ENCODE data around the gene ABLIM2.

Gene ABLIM2

DNA sequence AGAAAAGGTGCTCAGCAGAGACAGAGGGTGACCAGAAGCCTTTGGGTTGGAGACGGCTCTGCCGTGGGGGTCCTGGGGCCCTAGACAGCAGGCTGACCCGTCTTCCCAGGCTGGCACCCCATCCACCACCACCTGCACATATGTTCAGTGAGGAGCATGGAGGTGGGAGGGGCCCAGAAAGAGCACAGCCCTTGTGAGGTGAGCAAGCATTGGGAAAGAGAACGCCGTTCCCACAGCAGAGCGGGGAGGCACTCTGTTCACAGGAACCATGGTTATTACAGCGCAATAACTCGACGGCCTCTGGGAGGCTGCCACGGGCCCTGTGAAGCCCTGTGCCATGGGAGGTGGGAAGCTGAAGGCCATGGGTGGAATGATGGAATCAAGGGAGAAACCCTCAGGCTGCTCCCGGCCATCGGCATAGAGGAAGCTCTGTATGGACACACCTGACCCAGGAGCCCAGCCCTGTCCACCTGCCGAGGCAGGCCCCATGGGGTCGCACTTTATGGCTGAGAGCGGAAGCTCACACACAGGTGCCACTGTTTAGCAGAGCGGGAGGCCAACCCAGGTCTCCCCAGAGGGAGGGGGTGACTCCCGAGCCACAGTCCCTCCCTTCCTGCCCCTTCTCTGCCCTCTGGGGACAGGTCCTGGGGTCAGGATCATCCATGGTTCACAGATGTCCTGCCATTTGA is 125.4 kb downstream of the ABLIM2 start:
- TF ChIP-seq EZH2phosphoT487 (conservative IDR thresholded peaks at IDR 0.05; ENCODE audit: low read length) (no peak), CTCF (IDR thresholded peaks at IDR 0.05; ENCODE audit: insufficient read depth, low read length, poor library complexity, severe bottlenecking) (no peak)
- H3K27ac ChIP-seq (ENCODE audit: low read depth, low read length), result no peak overlapping the region
- H3F3A ChIP-seq (ENCODE audit: insufficient read depth), result no peaks in the 10 kb centered on the region
- H3K36me3 ChIP-seq (ENCODE audit: low read length), result no peaks in the 10 kb centered on the region
- H3K9ac ChIP-seq (ENCODE audit: low read length), result no peak overlapping the region
- H3K4me3 ChIP-seq (ENCODE audit: insufficient read depth, low read length, poor library complexity, severe bottlenecking), result no peak overlapping the region
- no peaks in the 10 kb centered on the region for H3K27me3 ChIP-seq (ENCODE audit: low read length)
- H3K79me2 ChIP-seq (ENCODE audit: insufficient read depth, low read length), result no peaks in the 10 kb centered on the region
- H4K20me1 ChIP-seq (ENCODE audit: low read depth, low read length), result no peaks in the 10 kb centered on the region
- no peak overlapping the region for H3K4me2 ChIP-seq (ENCODE audit: low read depth, low read length, poor library complexity, severe bottlenecking)
- H3K9me3 ChIP-seq (ENCODE audit: insufficient read depth, low read length), result no peaks in the 10 kb centered on the region
- H3K9me2 ChIP-seq (replicated peaks; ENCODE audit: insufficient read depth, low read length), result no peaks in the 10 kb centered on the region
- no peak overlapping the region for H2AFZ ChIP-seq (ENCODE audit: low read depth, low read length, severe bottlenecking)

DNA sequence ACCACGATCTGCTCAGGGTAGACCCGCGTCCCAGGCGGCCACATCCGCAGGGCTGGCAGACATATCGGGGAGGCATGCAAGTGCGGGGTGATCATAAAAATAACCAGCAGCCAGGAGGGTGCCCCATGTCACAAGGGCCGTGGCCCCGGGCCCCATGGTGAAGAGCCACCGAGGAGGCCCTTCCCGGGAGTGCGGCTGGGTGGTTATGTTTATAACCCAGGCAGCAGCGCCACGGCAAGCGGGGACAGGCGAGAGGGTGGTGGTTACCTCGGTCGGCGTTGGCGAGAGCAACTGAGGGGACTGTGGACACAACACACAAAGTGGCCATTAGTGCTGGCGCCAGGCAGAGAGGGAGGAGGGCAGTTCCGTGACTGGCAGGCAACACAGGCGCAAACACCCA is 126.2 kb downstream of the ABLIM2 start:
- H3K27me3 ChIP-seq (ENCODE audit: low read length), result no peaks in the 10 kb centered on the region

GRCh38 chr4:8030121-8030781 is 128.4 kb downstream of the ABLIM2 start:
- no peaks in the 10 kb centered on the region for H3K9me2 ChIP-seq (replicated peaks; ENCODE audit: insufficient read depth, low read length)
- no peak overlapping the region for H2AFZ ChIP-seq (ENCODE audit: low read depth, low read length, severe bottlenecking)
- TF ChIP-seq EZH2phosphoT487 (conservative IDR thresholded peaks at IDR 0.05; ENCODE audit: low read length), result no peak
- no peak for TF ChIP-seq CTCF (IDR thresholded peaks at IDR 0.05; ENCODE audit: insufficient read depth, low read length, poor library complexity, severe bottlenecking)
- H3K79me2 ChIP-seq (ENCODE audit: insufficient read depth, low read length), result no peaks in the 10 kb centered on the region
- H3K27me3 ChIP-seq (ENCODE audit: low read length), result no peaks in the 10 kb centered on the region
- no peak overlapping the region for H3K9ac ChIP-seq (ENCODE audit: low read length)
- H3K4me3 ChIP-seq (ENCODE audit: insufficient read depth, low read length, poor library complexity, severe bottlenecking), result no peak overlapping the region
- no peaks in the 10 kb centered on the region for H3F3A ChIP-seq (ENCODE audit: insufficient read depth)
- H3K9me3 ChIP-seq (ENCODE audit: insufficient read depth, low read length), result no peaks in the 10 kb centered on the region
- no peak overlapping the region for H3K27ac ChIP-seq (ENCODE audit: low read depth, low read length)
- H4K20me1 ChIP-seq (ENCODE audit: low read depth, low read length), result no peaks in the 10 kb centered on the region
- H3K36me3 ChIP-seq (ENCODE audit: low read length), result no peaks in the 10 kb centered on the region
- no peak overlapping the region for H3K4me2 ChIP-seq (ENCODE audit: low read depth, low read length, poor library complexity, severe bottlenecking)

More for the DNA sequence above, 126.2 kb downstream of the ABLIM2 start:
- H4K20me1 ChIP-seq (ENCODE audit: low read depth, low read length), result no peaks in the 10 kb centered on the region
- no peak overlapping the region for H2AFZ ChIP-seq (ENCODE audit: low read depth, low read length, severe bottlenecking)
- H3K27ac ChIP-seq (ENCODE audit: low read depth, low read length), result no peak overlapping the region
- no peaks in the 10 kb centered on the region for H3K9me3 ChIP-seq (ENCODE audit: insufficient read depth, low read length)
- H3K9me2 ChIP-seq (replicated peaks; ENCODE audit: insufficient read depth, low read length), result no peaks in the 10 kb centered on the region
- H3K4me2 ChIP-seq (ENCODE audit: low read depth, low read length, poor library complexity, severe bottlenecking), result no peak overlapping the region
- H3K36me3 ChIP-seq (ENCODE audit: low read length), result no peaks in the 10 kb centered on the region
- H3K79me2 ChIP-seq (ENCODE audit: insufficient read depth, low read length), result no peaks in the 10 kb centered on the region
- no peak for TF ChIP-seq CTCF (IDR thresholded peaks at IDR 0.05; ENCODE audit: insufficient read depth, low read length, poor library complexity, severe bottlenecking)
- TF ChIP-seq EZH2phosphoT487 (conservative IDR thresholded peaks at IDR 0.05; ENCODE audit: low read length), result no peak
- no peaks in the 10 kb centered on the region for H3F3A ChIP-seq (ENCODE audit: insufficient read depth)
- H3K9ac ChIP-seq (ENCODE audit: low read length), result no peak overlapping the region
- H3K4me3 ChIP-seq (ENCODE audit: insufficient read depth, low read length, poor library complexity, severe bottlenecking), result no peak overlapping the region
